HepG2 (cell line): ENCODE results near the gene WARS2. TPM values are rescaled to one million over a fixed set of nuclear protein-coding genes. Genes with fewer than 3 reads are reported as not detected.

Source experiments
- ATAC-seq: fragments of 200-7000 bp; cut with Tn5 transposase; 3 replicates; pipeline ENCODE4 v1.9.1; 2020; ENCODE audit warnings: mild to moderate bottlenecking, moderate library complexity
- BruUV-seq: library from RNA; stranded (reverse); fragments of 400-500 nt; replicated peaks from 2 replicates; lab custom pipeline; 2021; lab: Mats Ljungman, UMichigan
- CTCF ChIA-PET: fragments of 300-600 bp; formaldehyde crosslinking; extraction: SDS; loops from one replicate; lab custom pipeline; 2021; ENCODE audit warnings: low total read pairs, inconsistent platforms, low intra/inter-chr PET ratio; lab: Yijun Ruan, JAX
- POLR2A ChIA-PET: fragments of 350-600 bp; sonication (Branson Sonifier 250); formaldehyde crosslinking; loops from one replicate; lab custom pipeline; 2020; ENCODE audit warnings: antibody characterized with exemption, inconsistent platforms; lab: Yijun Ruan, JAX
- DNase-seq: peaks from one replicate; pipeline ENCODE4 v3.0.0-alpha.2; 2015; ENCODE audit warnings: low spot score
- FAIRE-seq: peaks from 3 replicates; lab custom pipeline; 2011; peaks lifted over from hg19 to GRCh38; lab: Jason Lieb, UNC
- H2AFZ ChIP-seq: one replicate; pipeline ENCODE4 v1.6.1; 2011; ENCODE audit warnings: low read length, inconsistent platforms
- H3K27ac ChIP-seq: fragments of 300-600 bp; 3 replicates; pipeline ENCODE4 v1.8.0; 2011; ENCODE audit warnings: mixed run types, mild to moderate bottlenecking, mixed read lengths, low read length, inconsistent platforms; ENCODE audit not compliant: insufficient read depth; ENCODE audit errors: extremely low read length
- H3K27me3 ChIP-seq, 2 experiments: fragments of 200-600 bp in 1 of 2; 2 replicates in 1 of 2; 3 replicates in 1 of 2; pipeline versions ENCODE4 v1.6.0 to v1.8.0; 2011; ENCODE audit warnings: low read length in 2 of 2, mild to moderate bottlenecking in 2 of 2, moderate library complexity in 2 of 2, inconsistent platforms in 1 of 2; ENCODE audit not compliant: insufficient read depth in 2 of 2, control insufficient read depth in 1 of 2
- H3K36me3 ChIP-seq, 2 experiments: fragments of 200-600 bp in 1 of 2; replicated peaks in 1 of 2; 2 replicates in 1 of 2; 3 replicates in 1 of 2; pipeline versions ENCODE4 v1.5.1 to v1.8.0; 2011; ENCODE audit warnings: low read length in 2 of 2, inconsistent platforms in 1 of 2; ENCODE audit not compliant: insufficient read depth in 2 of 2, control insufficient read depth in 1 of 2
- H3K4me1 ChIP-seq: 2 replicates; pipeline ENCODE4 v1.5.1; 2012; ENCODE audit warnings: low read length, inconsistent platforms; ENCODE audit not compliant: insufficient read depth
- H3K4me2 ChIP-seq: 2 replicates; pipeline ENCODE4 v1.6.0; 2011; ENCODE audit warnings: low read depth, low read length, inconsistent platforms
- H3K4me3 ChIP-seq, 3 experiments: fragments of 200-600 bp in 1 of 3; sonication (generic), shearing (Covaris generic) in 1 of 3; replicated peaks in 1 of 3; 2 replicates each; pipeline ENCODE4 v1.5.1; 2011 to 2016; ENCODE audit warnings: low read length in 3 of 3, inconsistent platforms in 2 of 3, low read depth in 2 of 3, mild to moderate bottlenecking in 2 of 3, control low read depth in 1 of 3, mixed read lengths in 1 of 3; ENCODE audit not compliant: insufficient read depth in 1 of 3
- H3K79me2 ChIP-seq: one replicate; pipeline ENCODE4 v1.6.1; 2011; ENCODE audit warnings: low read length, inconsistent platforms; ENCODE audit not compliant: insufficient read depth
- H3K9ac ChIP-seq: 2 replicates; pipeline ENCODE4 v1.6.0; 2011; ENCODE audit warnings: mild to moderate bottlenecking, low read depth, low read length, inconsistent platforms; ENCODE audit not compliant: insufficient read depth
- H3K9me3 ChIP-seq: 2 replicates; pipeline ENCODE4 v1.5.1; 2012; ENCODE audit warnings: mild to moderate bottlenecking, low read length
- H4K20me1 ChIP-seq: 2 replicates; pipeline ENCODE4 v1.6.0; 2011; ENCODE audit warnings: inconsistent platforms, mild to moderate bottlenecking, low read length, moderate library complexity; ENCODE audit not compliant: insufficient read depth
- FIP1L1 ChIP-seq: fragments of 200-400 bp; formaldehyde crosslinking; IDR thresholded peaks from 2 replicates; pipeline ENCODE4 v1.6.1; 2018; ENCODE audit warnings: low read depth, mild to moderate bottlenecking, low read length, moderate library complexity, borderline replicate concordance; ENCODE audit not compliant: insufficient read depth
- HMGA1 ChIP-seq: sonication (generic); formaldehyde crosslinking; conservative IDR thresholded peaks from 2 replicates; pipeline ENCODE4 v1.4.0; 2020; ENCODE audit warnings: missing genetic modification reagents
- SNAI1 ChIP-seq: sonication (generic); formaldehyde crosslinking; IDR thresholded peaks from 2 replicates; pipeline ENCODE4 v1.5.0; 2020; ENCODE audit warnings: mild to moderate bottlenecking, missing genetic modification reagents, borderline replicate concordance
- SNAPC4 ChIP-seq: sonication (generic); formaldehyde crosslinking; IDR thresholded peaks from 2 replicates; pipeline ENCODE4 v1.4.0; 2020; ENCODE audit warnings: mild to moderate bottlenecking, missing genetic modification reagents
- ZNF3 ChIP-seq: IDR thresholded peaks from 2 replicates; pipeline ENCODE4 v1.7.0; 2017; ENCODE audit warnings: inconsistent platforms
- ZNF337 ChIP-seq: sonication (generic); formaldehyde crosslinking; IDR thresholded peaks from 2 replicates; pipeline ENCODE4 v1.5.1; 2020; ENCODE audit warnings: missing genetic modification reagents, low read depth, mild to moderate bottlenecking, borderline replicate concordance
- ZNF431 ChIP-seq: sonication (generic); formaldehyde crosslinking; IDR thresholded peaks from 2 replicates; pipeline ENCODE4 v1.9.0; 2022; ENCODE audit warnings: missing genetic modification reagents, low read depth, mild to moderate bottlenecking, borderline replicate concordance
- ZNF432 ChIP-seq: sonication (generic); formaldehyde crosslinking; IDR thresholded peaks from 2 replicates; pipeline ENCODE4 v1.5.0; 2020; ENCODE audit warnings: missing genetic modification reagents, mild to moderate bottlenecking, borderline replicate concordance
- WGBS: methylation state at CpG from one replicate; pipeline ENCODE4 v1.1.6; 2017; ENCODE audit warnings: low lambda C conversion rate; 5-methylcytosine and 5-hydroxymethylcytosine counted together
- in situ Hi-C: cut with HindIII; loops from 2 replicates; pipeline ENCODE4 v1.10.0; 2017; ENCODE audit warnings: low pct_unique_long_range_greater_than_20kb; ENCODE audit not compliant: extremely low pct_ligation_motif_present
- intact Hi-C: fragments of 100-400 bp; cut with micrococcal nuclease; formaldehyde crosslinking; loops from one replicate; pipeline ENCODE4 v1.10.0; 2022; ENCODE audit not compliant: unreplicated experiment
- polyA plus RNA-seq, 8 experiments: library from polyadenylated mRNA; depleted of rRNA in 3 of 8; stranded (reverse) in 7 of 8; unstranded in 1 of 8; fragments of >200 nt; fragmentation: Illumina TruSeq in 4 of 8; extraction: Trizol in 4 of 8; gene quantifications; 2 replicates each; pipeline versions ENCODE4 v1.2.1 to v1.2.3, GENCODE V29; 2011 to 2016; ENCODE audit warnings: low read depth in 4 of 8, missing spikeins in 1 of 8, mixed read lengths in 1 of 8; ENCODE audit not compliant: insufficient read depth in 1 of 8
- total RNA-seq, 5 experiments: library from RNA; depleted of rRNA; stranded (reverse); fragments of >200 nt; fragmentation: Illumina TruSeq; extraction: Trizol; gene quantifications; 2 replicates each; pipeline ENCODE4 v1.2.3, GENCODE V29; 2016; ENCODE audit warnings: low read depth in 1 of 5
- TF ChIP-seq, protein P1 (sequence below): sonication (generic); formaldehyde crosslinking; IDR thresholded peaks from 2 replicates; pipeline ENCODE4 v1.5.1; 2020; ENCODE audit warnings: mild to moderate bottlenecking, missing genetic modification reagents, moderate library complexity
- TF ChIP-seq, protein P2 (sequence below): sonication (generic); formaldehyde crosslinking; IDR thresholded peaks from 2 replicates; pipeline ENCODE4 v1.5.0; 2020; ENCODE audit warnings: mild to moderate bottlenecking, missing genetic modification reagents

Gene WARS2
- total and polyA plus RNA-seq, 2 of the 13 experiments (the other 11 are each of a cell fraction or from before 2014, with no cell fraction given), result 12.4 to 18.8 TPM

GRCh38 chr1:118982266-118982665 lies 158.2 kb downstream of the WARS2 start:
- no peaks in the 10 kb centered on the region for H3K36me3 ChIP-seq
- DNase-seq (no peak), ATAC-seq (no peak), FAIRE-seq (no peak)
- POLR2A ChIA-PET, result no interaction called here
- no peak overlapping the region for H3K4me2 ChIP-seq
- intact Hi-C loops (no loop called here), in situ Hi-C loops (no loop called here)
- no peaks in the 10 kb centered on the region for H3K27me3 ChIP-seq
- TF ChIP-seq ZNF432 (CRISPR knock-in tag), result no peak
- TF ChIP-seq, protein P1, sequence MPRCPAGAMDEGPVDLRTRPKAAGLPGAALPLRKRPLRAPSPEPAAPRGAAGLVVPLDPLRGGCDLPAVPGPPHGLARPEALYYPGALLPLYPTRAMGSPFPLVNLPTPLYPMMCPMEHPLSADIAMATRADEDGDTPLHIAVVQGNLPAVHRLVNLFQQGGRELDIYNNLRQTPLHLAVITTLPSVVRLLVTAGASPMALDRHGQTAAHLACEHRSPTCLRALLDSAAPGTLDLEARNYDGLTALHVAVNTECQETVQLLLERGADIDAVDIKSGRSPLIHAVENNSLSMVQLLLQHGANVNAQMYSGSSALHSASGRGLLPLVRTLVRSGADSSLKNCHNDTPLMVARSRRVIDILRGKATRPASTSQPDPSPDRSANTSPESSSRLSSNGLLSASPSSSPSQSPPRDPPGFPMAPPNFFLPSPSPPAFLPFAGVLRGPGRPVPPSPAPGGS, result no peak
- H3K4me1 ChIP-seq, result peaks cover 9% of the 10 kb centered on the region; the same call in 1 of the 2 replicates
- no peaks in the 10 kb centered on the region for H4K20me1 ChIP-seq
- WGBS, result 70% methylated on average over 6 of the region's 6 CpGs
- H3K27ac ChIP-seq, result no peak overlapping the region
- no peaks in the 10 kb centered on the region for H3K9me3 ChIP-seq
- H3K4me3 ChIP-seq, result no peak overlapping the region
- H2AFZ ChIP-seq, result no peak overlapping the region
- H3K9ac ChIP-seq, result no peak overlapping the region
- CTCF ChIA-PET, result no interaction called here
- H3K79me2 ChIP-seq, result no peaks in the 10 kb centered on the region
- no TSS peak for BruUV-seq

DNA sequence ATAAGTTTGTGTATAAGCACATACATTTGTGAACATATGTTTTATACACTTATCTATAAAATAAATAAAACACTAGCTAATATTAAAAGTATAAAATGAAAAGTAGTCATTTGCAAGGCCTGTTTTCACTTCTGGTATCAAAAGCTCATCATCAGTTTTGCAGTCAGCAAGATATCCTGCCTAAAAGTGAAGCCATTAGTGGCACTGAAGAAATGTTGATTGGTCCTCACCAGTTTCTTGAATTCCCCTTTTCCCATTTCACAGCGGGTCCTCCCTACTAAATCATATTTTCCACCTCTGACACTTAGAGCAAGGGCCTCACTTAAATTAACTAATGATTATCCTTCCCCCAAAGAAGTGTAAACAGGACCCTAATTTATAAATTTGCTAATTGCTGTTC lies 159.0 kb downstream of the WARS2 start:
- Histone ChIP-seq H3K27me3 (no peaks in the 10 kb centered on the region), H3K4me3 (no peak overlapping the region), H4K20me1 (no peaks in the 10 kb centered on the region), H3K4me1 (peaks cover 9% of the 10 kb centered on the region; the same call in 1 of the 2 replicates), H2AFZ (no peak overlapping the region), H3K4me2 (no peak overlapping the region), H3K9ac (no peak overlapping the region), H3K36me3 (no peaks in the 10 kb centered on the region), H3K9me3 (no peaks in the 10 kb centered on the region), H3K27ac (no peak overlapping the region), H3K79me2 (no peaks in the 10 kb centered on the region)
- no TSS peak for BruUV-seq
- ATAC-seq (no peak), FAIRE-seq (no peak), DNase-seq (no peak)
- intact Hi-C loops (no loop called here), in situ Hi-C loops (no loop called here)
- ChIA-PET CTCF (no interaction called here), POLR2A (no interaction called here)
- WGBS, result 93% methylated on average over 1 of the region's 1 CpG
- TF ChIP-seq SNAPC4 (CRISPR knock-in tag), result no peak
- no peak for TF ChIP-seq ZNF3 (CRISPR knock-in tag)
- no peak for TF ChIP-seq HMGA1
- TF ChIP-seq SNAI1 (CRISPR knock-in tag), result no peak
- TF ChIP-seq FIP1L1, result no peak
- no peak for TF ChIP-seq ZNF337 (CRISPR knock-in tag)
- TF ChIP-seq, protein P2, sequence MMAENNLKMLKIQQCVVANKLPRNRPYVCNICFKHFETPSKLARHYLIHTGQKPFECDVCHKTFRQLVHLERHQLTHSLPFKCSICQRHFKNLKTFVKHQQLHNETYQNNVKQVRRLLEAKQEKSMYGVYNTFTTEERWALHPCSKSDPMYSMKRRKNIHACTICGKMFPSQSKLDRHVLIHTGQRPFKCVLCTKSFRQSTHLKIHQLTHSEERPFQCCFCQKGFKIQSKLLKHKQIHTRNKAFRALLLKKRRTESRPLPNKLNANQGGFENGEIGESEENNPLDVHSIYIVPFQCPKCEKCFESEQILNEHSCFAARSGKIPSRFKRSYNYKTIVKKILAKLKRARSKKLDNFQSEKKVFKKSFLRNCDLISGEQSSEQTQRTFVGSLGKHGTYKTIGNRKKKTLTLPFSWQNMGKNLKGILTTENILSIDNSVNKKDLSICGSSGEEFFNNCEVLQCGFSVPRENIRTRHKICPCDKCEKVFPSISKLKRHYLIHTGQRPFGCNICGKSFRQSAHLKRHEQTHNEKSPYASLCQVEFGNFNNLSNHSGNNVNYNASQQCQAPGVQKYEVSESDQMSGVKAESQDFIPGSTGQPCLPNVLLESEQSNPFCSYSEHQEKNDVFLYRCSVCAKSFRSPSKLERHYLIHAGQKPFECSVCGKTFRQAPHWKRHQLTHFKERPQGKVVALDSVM (CRISPR knock-in tag), result no peak
- no peak for TF ChIP-seq ZNF431
